GM18507 (cell line): Measurements from ENCODE around the gene FAM114A2.
"Not testable (repeated sequence)": the region's sequence is repeated elsewhere in the genome, so short reads cannot be mapped to it uniquely, and the experiment has no call there.

Source experiments
- DNase-seq: peaks from one replicate; pipeline ENCODE4 v3.0.0; 2011; ENCODE audit warnings: low read depth; ENCODE audit not compliant: insufficient read length; ENCODE audit errors: extremely low spot score
- FAIRE-seq: peaks from 2 replicates; lab custom pipeline; 2011; peaks lifted over from hg19 to GRCh38; lab: Jason Lieb, UNC

FAM114A2 gene

DNA sequence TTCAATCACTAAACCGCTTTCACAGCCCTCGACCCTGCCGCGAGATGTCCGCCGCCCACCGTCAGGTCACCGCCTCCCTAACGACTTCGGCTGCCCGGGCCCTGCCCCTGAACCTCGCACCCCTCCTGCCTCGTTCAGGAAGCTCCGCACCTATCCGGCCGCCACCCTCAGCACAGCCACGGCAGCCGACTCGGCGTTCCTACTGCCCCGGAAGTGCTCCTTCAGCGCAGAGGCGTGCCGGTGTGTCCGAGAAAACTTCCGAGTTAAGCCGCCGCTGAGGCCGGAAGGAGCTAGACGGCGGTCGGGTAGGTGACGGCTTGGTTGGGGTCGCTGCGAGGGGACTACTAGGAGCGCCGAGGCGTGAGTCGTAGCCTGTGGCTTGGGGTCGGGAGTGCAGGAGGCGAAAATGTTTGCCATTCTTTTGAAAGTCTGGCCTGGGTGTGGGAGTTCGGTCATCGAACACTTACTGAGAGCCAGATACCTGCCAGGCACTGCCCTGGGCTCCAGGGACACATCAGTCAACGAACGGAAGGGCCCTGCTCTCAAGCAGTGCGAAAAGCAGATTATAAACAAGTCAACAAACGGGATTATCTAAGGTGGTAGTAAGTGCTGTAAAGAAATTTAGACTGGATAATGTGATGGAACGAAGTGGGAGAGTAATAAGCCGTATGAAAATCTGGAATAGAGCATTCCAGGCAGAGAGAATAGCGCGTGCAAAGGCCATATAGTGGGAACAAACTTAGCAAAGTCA, at the start of gene FAM114A2, which contains the start of gene MFAP3:
Gene FAM114A2, minus strand, starts transcription at position 204 of the 751 bp plus-strand sequence. CDS start 3,957 bp downstream, outside the sequence.
Gene MFAP3, plus strand, starts transcription at position 261 of the 751 bp plus-strand sequence. CDS start 10,756 bp downstream, outside the sequence.
- peak; percentile 95 for FAIRE-seq
- DNase-seq: peak; percentile 91

DNA sequence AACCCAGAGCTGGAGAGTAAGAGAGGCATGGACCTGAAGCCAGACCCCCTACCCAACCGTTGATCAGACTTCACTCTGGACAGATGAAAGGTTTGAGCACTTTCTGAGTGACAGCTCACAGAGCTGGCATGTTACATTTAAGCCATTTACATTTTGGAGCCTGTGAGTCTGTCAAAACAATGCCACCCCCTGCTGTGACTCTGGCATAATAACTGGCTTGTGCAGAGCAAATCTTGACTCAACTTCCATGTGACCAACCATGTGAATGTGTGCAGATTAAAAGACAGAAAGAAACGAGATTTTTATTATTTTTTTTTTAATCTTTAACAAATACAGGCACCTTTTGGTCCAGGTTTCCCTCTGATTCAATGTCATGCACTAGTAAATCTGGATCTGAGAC, 48.5 kb upstream of the FAM114A2 start:
- no peak for FAIRE-seq

DNA sequence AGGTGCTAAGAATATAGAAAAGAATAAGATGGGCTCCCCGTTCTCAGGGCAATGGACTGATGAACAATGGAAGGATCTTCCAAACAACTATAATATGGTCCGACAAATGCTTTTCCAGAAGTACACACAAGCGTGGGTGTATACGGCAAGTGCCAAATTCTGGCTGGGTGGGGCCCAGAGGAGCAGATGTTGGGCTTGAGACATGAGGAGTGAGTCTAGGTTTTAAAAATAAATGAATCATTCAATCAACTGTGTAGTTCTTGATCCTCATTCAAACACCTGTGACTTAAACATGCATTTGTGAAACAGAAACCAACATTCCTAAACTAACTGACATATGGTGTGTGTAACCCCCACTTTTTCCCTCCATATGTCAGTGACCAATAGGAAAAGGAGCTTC, 47.9 kb upstream of the FAM114A2 start:
- DNase-seq (no peak), FAIRE-seq (no peak)

More for the DNA sequence above, 48.5 kb upstream of the FAM114A2 start:
- DNase-seq: no peak

DNA sequence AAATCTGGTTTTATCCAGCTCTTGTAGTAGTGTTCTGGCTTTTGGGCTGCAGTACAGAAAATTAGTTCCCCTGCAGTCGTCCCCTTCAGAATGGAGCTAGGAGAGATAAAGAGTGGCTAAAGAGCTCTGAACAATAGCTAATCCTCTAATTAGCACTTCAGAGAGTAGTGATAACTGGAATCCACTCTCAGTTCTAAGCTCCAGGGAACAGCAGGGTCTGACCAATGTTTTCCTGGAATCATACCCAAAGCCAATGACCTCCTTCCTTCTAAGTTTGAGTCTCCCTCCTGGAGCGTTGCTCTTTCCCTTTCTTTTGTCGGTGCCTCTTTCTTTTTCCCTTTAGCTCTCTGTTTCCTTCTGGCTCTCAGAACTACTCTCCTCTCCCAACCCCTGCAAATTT, 47.4 kb upstream of the FAM114A2 start:
- FAIRE-seq (no peak), DNase-seq (no peak)

DNA sequence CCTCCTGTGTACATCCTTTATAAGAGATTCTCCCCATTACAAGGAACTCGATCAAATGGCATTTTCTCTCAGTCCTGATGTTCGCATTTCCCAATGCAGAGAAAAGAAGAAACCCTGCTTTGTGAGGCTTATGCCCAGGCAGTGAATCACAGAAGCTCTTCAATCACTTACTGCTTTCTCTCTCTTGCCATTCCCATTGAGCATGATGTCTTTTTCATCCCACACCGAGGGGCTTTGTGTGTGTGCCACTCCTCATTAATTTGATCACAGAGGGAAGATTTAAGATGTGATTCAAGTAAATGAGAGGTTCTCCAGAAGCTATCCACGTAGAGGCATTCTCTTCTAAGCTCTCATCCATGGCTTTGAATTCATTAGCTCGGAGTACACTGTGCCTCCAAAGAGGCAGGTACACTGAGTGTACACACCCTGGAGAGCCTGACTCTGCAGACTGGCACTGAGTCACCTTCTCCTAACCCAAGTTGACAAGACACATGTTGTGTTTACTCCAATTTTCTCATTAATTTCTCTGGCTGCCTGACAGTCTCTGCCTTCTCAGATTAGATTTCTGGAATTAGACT, 45.4 kb upstream of the FAM114A2 start:
- no peak for DNase-seq
- no peak for FAIRE-seq

DNA sequence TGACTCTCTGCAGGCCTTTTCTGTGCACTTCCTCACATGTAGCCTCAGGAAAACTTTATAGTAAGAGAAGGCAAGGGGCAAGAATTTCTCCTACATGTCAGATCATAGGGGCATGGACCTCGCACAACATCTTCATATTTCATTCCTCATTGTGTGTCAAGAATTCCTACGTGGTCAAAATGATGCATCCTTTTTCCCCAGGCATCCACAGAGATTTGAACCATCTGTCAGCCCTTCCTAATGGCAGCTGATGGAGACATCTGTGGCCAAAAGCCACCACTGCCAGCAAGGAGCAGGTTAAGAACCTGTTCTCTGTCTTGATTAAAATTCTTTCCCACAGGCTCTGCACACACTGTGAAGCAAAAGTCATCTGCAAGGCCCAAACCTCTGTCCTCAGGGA, 42.5 kb upstream of the FAM114A2 start:
- no peak for FAIRE-seq
- no peak for DNase-seq

DNA sequence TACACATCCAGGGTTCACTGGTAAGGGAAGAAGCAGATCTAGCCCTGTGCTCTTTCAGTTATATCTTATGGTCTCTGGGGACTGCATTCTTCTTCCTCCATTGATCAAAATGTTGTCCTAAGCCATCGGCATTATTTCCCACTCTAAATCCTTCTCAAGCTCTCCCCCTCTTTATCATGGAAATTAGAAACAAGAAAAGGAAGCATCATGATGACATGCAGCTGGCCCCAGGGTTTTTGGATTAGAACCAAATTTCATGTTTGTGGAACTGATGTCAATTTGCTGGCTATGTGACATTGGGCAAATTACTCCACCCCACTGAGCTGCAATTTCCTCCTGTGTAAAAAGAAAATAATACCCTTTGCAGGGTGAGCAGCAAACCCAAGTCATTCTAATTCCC, 39.6 kb upstream of the FAM114A2 start:
- no peak for DNase-seq
- no peak for FAIRE-seq

DNA sequence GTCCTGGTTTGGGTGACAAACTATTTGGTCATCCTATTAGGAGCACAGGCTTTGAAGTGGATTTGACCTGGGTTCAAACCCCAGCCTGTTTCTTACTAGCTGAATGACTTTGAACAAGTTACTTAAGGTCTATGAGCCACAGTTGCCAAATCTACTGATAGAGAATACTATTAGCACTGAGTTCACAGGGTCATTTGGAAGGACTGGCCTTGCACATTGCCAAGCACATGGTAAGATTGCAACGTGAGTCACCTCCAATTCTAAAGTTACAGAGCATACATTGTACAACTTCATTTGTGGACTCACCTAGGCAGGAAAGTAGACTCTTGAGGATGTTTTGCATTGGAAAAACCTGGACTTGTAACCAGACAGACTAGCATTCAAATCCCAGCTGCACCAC, 39.0 kb upstream of the FAM114A2 start:
- FAIRE-seq (no peak), DNase-seq (no peak)

DNA sequence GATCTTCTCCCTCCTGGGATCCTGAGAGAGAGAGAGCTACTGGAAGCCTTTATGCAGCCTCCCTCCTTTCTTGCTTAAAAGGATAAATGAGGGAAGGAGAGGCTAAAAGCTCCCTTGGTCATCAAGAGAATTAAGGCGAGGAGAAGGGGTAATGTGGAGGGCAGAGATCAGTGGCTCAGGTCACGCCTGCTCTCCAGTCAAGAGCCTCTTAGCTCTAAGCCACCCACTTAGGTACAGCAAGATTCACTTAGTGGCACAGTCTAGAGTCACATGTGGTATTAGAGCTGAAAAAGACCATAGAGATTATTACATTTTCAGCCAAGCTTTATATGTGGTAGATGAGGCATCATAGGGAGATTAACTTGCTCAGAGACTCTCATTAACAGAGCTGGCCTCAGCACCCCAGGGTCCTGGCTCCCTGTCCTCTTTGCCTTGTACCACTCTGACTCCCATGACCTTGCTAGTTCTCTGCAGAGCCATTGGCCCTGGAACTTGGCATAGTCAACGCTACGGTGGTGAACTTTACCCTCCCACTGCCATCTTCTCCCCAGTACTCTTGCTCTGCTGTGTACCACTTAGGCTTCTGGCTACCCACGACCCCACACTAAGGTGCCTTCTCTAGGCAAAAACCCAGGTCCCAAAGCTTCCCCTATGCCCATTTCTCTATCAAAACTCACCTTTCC, 37.7 kb upstream of the FAM114A2 start:
- no peak for FAIRE-seq

DNA sequence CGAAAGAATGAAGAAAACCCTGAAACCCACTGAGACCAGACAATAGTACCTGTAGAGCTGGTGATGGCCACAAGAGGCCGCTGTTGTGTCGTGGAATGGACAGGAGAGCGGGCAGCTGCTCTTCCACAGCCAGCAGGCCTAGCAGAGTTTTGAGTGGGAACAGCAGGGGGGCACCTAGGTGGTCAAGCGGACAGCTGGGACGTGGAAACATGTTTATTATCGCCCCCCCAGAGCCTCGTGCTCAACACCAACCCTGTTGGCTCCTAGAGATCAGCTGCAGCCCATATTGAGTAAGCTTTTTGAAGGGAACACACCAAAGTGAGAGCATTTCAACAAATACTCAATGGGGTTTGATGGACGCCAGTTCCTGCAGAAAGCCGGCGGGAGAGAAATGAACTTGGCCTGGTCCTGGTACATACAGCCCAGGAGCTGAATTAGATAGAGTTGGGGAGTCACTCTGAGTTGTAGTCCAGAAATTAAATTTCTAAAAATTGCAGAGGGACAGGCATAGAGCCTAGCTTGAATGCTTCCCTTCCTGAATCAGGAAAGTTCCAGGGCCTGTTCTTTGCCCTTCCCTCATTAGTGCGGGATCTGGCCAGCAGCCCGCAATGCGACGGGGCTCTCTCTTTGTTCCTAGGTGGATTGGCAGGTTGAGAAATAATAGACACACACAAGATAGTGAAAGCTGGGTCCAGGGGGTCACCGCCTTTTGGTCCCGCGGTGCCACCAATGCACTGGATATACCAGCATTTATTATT, 33.9 kb upstream of the FAM114A2 start:
- peak; percentile 83 for FAIRE-seq
- peak; percentile 70 for DNase-seq

More for the DNA sequence above, 37.7 kb upstream of the FAM114A2 start:
- no peak for DNase-seq

DNA sequence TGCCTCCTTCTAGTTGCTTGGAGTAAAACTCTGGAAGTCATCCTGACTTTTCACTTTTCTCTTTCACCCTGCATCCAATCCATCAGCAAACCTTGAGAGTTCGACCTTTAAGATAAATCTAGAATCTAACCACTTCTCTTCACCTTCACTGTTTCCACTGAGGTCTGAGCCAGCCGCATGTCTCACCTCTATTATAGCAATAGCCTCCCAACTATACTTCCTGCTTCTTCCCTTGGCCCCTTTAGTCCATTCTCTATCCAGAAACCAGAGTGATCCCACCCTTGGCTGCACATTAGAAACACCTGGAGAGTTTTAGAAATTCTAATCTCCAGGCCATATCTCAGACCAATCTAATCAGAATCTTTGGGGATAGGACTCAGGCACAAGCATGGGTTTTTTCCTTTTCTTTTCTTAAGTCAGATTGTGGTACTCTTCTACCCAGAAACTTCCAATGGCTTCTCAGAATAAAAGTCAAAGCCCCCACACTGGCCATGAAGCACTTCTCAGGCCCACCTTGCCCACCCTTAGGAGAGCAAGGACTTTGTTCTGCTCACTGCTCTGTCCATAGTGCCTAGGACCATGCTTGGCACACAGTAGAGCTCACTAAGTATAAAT, 33.2 kb upstream of the FAM114A2 start:
- no peak for DNase-seq

DNA sequence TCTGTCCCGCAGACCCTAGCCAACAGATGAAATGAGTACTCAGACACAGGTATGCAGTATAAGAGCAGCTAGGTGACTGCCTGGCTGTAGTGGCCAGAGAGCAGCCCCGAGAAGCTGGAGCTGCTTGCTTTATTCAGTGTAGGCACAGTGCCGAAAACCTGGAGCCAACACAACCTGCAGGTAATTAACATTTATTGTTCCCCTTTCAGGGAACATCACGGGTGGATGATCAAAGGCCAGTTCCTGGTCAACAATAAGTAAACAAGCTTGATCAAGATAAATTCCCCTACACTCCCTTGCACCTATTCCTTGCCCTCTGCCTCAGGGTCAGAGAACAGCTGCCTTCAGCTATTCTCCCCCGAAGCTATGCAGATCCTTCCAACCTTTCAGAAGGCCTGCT, 31.1 kb upstream of the FAM114A2 start:
- not testable (repeated sequence) for DNase-seq, FAIRE-seq

More for the DNA sequence above, 33.2 kb upstream of the FAM114A2 start:
- no peak for FAIRE-seq

DNA sequence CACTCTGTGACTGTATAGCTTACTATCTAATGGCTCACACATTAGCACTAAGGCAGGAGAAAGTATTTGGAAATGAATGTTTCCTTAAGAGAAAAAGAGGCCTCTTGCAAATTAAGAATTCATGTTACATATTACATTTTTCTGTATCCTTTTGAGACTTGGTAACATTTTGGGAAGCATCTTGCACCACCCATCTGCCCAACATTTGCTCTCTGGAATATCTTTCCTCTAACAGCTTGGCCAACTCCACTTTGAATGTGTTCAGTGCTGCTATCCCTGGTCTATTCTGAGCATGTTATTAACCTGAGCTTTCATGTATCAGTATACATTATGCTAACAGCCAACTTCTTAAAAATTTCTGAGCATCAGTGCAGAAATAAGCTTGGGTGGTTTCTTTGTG, 27.3 kb upstream of the FAM114A2 start:
- FAIRE-seq: no peak
- DNase-seq: no peak

DNA sequence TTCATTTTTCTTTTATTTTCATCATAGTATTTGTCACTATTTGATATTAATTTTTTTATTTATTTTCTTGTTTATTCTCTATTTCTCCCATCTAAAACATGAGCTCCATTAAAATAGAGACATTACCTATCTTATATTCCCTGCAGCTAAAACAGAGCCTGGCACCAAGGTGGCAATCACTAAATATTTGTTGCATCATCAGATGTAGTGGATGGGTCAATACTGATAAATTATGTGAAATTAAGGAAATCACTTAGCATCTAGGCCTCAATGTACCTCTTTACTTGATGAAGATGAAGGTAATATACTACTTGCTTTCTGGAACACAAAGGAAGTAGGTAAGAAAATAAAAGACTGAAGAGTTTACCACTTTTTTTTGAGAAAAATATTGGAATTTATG, 24.7 kb upstream of the FAM114A2 start:
- DNase-seq (no peak), FAIRE-seq (no peak)

DNA sequence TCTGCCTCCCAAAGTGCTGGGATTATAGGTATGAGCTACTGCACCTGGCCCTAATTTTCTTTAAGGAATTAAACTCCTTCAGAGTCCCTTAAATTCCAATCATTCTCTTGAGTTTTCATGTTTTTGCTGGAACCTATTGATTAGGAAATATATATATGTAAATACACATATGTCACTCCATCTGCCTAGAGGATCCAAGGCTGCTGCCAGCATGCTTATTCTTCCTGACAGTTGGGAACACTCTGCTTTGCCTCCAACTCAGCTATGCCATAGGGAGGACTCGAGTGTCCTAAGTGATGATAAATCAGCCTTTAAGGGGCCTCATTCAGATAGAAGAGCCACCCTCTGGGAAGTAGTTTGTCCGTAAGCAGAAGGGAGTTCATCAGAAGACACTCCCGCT, 21.9 kb upstream of the FAM114A2 start:
- DNase-seq: no peak
- no peak for FAIRE-seq

DNA sequence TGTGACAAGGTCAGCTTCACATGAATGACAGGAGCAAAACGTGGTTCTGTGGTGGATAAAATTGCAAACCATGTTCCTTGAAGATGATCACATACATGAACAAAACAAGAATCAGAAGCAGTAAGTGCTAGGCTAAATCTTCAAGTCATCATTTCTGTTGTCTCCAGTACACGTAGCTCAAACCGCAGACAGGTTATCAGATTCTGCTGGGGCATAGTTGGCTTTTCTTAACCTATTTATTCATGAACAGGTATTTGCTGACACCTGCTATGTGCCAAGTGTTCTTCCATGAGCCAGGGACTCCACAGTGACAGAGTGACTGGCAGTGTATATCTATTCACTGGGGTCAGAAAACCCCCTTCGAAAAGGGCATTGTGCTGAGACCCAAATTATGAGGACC, 20.9 kb upstream of the FAM114A2 start:
- no peak for FAIRE-seq
- DNase-seq: no peak

DNA sequence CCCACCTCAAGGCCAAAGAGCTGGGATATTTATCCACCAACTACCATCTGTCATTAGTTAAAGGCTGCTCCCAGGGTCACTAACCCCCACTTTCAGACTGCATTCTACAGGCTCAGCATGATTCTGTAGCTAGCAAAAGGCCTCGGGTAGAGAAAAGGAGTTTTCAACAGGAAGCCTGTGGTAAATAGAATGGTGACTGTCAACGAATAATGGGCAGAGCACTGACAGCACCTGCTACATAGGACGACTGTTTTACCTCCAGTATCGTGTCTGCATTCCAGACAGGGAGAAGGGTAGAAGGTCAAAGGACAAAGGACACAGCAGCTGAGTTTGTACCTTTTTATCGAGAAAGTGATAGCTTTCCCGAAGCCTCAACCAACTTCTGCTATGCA, 20.3 kb upstream of the FAM114A2 start:
- no peak for FAIRE-seq
- no peak for DNase-seq

DNA sequence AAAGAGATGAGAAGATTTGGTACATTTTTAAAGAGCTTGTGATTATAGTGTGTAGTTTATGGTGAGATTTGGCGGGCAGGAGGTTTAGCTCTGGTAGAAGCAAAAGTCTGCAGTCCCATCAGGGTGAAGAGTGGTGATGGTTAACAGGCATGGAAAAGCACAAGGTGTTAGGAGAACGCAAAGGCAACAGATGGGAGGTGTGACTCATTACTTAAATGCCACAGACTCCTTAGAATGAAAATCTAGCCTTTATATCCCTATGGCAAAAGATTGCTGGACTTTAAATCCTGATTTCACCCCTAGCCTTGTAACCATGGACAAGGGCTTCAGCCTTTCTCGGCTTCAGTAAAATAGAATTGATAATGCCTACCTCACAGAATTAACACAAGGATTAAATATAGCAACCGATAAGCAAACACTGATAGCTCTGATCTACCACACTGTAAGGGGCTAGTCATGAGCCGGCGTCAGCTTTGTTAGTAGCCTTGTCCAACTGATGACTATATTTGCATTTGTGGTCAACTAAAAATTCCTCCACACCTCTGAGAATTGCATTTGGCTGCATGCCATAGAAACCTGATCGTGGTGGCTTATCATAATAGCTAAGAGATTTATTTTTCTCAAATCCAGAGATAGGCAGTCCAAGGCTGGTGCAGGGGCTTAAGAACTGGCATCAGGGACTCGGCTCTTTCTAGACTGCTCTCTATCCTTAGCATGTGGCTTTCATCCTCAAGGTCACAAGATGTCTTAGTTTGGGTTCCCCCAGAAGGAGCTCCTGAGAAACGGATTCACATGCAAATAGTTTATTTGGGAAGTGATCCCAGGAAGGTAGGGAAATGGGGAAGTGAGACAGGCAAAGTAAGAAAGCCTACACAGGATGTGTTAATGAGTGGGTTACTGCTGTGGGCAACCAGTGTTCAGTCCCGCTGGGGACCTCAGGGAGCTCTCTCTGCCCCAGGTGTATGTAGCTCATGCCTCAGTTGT, 19.6 kb upstream of the FAM114A2 start:
- FAIRE-seq (peak; percentile 82), DNase-seq (no peak)
